GM12878 (cell line): Measurements from ENCODE around the gene GYPC.

Experiments used
- EP300 ChIP-seq, 2 experiments: fragments of 150-350 bp in 1 of 2; IDR thresholded peaks; 2 replicates each; pipeline ENCODE4 v1.6.1; 2011 to 2012; ENCODE audit warnings: low read depth in 2 of 2, low read length in 2 of 2, borderline replicate concordance in 1 of 2, improper control_type of control experiment in 1 of 2, inconsistent platforms in 1 of 2; ENCODE audit not compliant: control insufficient read depth in 1 of 2
- JUND ChIP-seq: IDR thresholded peaks from 2 replicates; pipeline ENCODE4 v1.6.1; 2012; ENCODE audit warnings: low read depth, mild to moderate bottlenecking, low read length, improper control_type of control experiment, moderate library complexity
- POLR2AphosphoS5 ChIP-seq: IDR thresholded peaks from 2 replicates; pipeline ENCODE4 v1.6.1; 2011; ENCODE audit warnings: mild to moderate bottlenecking, low read length, inconsistent platforms
- PRDM15 ChIP-seq: fragments of 450-650 bp; formaldehyde crosslinking; IDR thresholded peaks from 2 replicates; pipeline ENCODE4 v1.4.0; 2020; ENCODE audit warnings: mild to moderate bottlenecking, moderate library complexity
- REST ChIP-seq: IDR thresholded peaks from 2 replicates; pipeline ENCODE4 v1.6.1; 2012; ENCODE audit warnings: mild to moderate bottlenecking, low read depth, low read length
- SMC3 ChIP-seq: IDR thresholded peaks from 2 replicates; pipeline ENCODE4 v1.6.1; 2011; ENCODE audit warnings: low read length, improper control_type of control experiment, borderline replicate concordance
- SREBF1 ChIP-seq: IDR thresholded peaks from 2 replicates; pipeline ENCODE4 v1.6.1; 2012; ENCODE audit warnings: mild to moderate bottlenecking, low read length
- SUZ12 ChIP-seq: fragments of 200-600 bp; sonication (generic); IDR thresholded peaks from one replicate; pipeline ENCODE4 v1.6.1; 2018; ENCODE audit warnings: antibody characterized with exemption, mild to moderate bottlenecking; ENCODE audit not compliant: unreplicated experiment
- TF ChIP-seq, protein P1 (sequence below), 3 experiments: IDR thresholded peaks in 2 of 3; conservative IDR thresholded peaks in 1 of 3; 2 replicates each; pipeline ENCODE4 v1.5.1; 2011; ENCODE audit warnings: low read depth in 3 of 3, low read length in 3 of 3, mild to moderate bottlenecking in 3 of 3, control low read depth in 2 of 3, moderate library complexity in 2 of 3, inconsistent platforms in 1 of 3, mixed read lengths in 1 of 3; ENCODE audit not compliant: control insufficient read depth in 2 of 3, insufficient read depth in 1 of 3; ENCODE audit errors: extremely low read depth in 1 of 3

GRCh38 chr2:126715576-126716406 is 59.8 kb downstream of the GYPC start:
- no peak for TF ChIP-seq SMC3
- TF ChIP-seq EP300 (IDR thresholded peaks at IDR 0.05; ENCODE audit: borderline replicate concordance in 1 of 2, control insufficient read depth in 1 of 2, low read depth in 2 of 2, low read length in 2 of 2) = no peak
- TF ChIP-seq, protein P1, sequence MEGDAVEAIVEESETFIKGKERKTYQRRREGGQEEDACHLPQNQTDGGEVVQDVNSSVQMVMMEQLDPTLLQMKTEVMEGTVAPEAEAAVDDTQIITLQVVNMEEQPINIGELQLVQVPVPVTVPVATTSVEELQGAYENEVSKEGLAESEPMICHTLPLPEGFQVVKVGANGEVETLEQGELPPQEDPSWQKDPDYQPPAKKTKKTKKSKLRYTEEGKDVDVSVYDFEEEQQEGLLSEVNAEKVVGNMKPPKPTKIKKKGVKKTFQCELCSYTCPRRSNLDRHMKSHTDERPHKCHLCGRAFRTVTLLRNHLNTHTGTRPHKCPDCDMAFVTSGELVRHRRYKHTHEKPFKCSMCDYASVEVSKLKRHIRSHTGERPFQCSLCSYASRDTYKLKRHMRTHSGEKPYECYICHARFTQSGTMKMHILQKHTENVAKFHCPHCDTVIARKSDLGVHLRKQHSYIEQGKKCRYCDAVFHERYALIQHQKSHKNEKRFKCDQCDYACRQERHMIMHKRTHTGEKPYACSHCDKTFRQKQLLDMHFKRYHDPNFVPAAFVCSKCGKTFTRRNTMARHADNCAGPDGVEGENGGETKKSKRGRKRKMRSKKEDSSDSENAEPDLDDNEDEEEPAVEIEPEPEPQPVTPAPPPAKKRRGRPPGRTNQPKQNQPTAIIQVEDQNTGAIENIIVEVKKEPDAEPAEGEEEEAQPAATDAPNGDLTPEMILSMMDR (IDR thresholded peaks at IDR 0.05 in 2 of 3, conservative IDR thresholded peaks at IDR 0.05 in 1 of 3; ENCODE audit: control insufficient read depth in 2 of 3, extremely low read depth in 1 of 3, insufficient read depth in 1 of 3, low read depth in 3 of 3, low read length in 3 of 3) = no peak
- no peak for TF ChIP-seq PRDM15 (CRISPR knock-in tag)
- TF ChIP-seq SUZ12 = no peak
- no peak for TF ChIP-seq REST
- no peak for TF ChIP-seq POLR2AphosphoS5
- no peak for TF ChIP-seq JUND
- no peak for TF ChIP-seq SREBF1
